ENCODE measurements around the gene NR2F1-AS1.
"Not testable (repeated sequence)": the region's sequence is repeated elsewhere in the genome, so short reads cannot be mapped to it uniquely, and the experiment has no call there.

The NR2F1-AS1 gene

DNA sequence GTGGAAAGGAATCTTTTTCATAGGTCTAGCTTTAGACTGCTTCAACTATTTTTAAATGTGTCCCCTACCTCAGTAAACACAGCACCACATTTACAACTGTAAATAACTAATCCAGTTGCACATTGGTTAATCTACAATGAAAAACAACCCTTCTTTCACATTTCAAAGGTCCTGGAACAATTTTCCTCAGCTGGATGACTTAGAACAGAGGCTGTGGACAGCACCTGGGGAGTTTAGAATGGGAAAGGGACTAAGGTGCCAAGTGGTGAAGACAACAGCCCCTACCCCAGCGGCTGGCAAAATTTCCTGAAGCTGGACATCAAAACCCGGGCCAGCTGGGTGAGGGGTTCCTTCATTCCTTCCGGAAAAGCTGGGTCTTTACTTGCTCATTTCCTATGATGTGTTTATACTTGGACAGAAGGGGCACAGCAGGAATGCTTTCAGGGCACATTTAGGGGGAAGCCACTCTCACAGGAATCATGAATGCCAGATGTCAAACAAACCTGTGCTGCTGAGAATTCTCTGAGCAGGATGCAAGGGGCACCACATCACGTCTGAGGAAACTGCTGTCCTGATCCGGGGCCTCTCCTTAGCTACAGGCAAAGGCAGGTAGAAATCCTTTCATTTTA, 158.3 kb downstream of the NR2F1-AS1 start:
- no peak for DNase-seq

DNA sequence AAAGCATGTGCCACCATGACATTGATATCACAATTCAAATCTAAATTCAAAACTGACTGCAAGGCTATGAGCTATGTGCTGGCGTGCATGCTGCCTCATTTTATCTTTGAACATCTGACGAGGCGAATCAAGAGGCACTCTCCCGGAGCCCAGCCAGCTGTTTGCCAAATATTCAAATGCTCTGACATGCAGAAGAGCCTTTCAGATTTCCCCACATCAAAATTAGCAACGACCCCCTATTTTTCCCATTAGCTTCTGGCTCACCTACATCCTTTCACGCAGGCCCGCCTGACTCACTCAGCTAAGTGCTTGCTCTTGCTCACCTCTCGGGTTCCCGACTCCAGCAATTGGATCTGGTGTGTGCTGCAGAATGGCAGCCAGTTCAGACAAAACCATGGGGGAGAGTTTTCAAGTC, 159.0 kb downstream of the NR2F1-AS1 start:
- DNase-seq = no peak

DNA sequence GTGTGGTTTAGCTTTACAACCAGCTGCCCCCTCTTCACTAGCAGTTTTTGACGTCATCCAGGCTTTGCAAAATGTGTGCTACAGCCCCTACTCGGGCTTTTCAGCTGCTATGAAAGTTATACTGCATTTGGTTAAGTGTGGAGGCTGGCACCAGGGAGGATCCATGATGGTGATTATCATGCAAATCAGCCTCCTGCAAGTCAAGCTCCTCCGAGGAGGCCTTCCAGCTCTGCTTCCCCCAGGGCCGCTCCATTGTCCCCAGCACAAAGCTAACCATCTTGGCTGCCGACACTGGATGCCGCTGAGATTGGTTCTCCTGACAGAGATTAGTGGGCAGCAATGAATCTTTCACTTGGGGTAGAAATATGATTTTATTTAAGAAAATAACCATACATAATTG, 159.6 kb downstream of the NR2F1-AS1 start:
- no peak for DNase-seq

DNA sequence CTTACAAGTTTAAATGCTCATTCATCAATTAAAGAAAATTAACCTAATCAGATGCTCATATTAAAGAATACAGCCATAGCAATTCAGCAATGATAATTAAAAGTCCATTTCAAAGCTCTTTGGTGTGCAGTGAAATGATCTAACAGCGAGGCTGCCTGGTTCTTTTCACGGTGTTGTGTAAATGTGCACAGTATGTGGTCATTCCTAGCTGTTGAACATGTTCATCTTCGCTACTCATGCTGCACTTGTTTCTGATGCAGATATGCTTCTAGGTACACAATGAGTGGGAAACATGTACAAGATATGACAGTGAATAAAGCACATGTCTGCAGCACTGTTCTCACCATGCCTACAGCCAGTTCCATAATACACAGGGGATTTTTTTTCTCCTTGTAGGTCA, 163.5 kb downstream of the NR2F1-AS1 start:
- DNase-seq = no peak

DNA sequence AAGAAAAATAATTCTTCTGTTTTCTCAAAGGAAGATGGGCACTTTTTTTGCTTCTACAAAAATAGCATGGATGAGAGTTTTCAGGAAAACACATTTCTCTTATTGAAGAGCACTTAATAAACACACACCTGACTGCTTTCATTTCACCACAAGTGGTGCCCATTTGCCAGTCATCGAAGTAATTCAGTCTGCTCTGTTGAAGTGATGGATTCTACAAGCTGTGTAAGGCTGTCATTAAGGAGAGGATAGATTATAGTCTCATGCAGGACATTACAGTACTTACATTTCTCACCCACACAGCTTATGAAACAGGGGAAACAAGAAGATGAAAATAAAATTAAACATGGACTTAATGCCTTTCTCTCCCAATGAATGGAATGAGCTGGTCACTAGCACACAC, 165.2 kb downstream of the NR2F1-AS1 start:
- DNase-seq = no peak

DNA sequence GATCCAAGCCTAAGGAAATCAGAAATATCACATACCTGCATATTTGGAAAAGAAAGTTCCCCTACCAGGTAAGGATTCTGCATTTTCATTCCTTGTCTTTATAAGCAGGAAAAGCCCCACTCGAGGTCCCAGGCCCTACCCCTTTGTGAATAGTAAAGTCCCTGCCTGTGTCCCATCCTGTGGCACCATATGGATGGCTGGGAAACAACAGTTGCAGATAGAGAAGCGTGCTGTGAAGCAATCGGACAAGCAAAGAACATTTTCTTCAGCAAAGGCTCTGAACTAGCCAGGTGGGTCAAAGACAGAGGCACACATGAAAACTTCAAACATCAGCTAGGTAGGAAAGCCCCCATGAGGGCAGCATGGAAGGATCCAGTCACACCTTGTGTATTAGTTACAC, 169.3 kb downstream of the NR2F1-AS1 start:
- no peak for DNase-seq

DNA sequence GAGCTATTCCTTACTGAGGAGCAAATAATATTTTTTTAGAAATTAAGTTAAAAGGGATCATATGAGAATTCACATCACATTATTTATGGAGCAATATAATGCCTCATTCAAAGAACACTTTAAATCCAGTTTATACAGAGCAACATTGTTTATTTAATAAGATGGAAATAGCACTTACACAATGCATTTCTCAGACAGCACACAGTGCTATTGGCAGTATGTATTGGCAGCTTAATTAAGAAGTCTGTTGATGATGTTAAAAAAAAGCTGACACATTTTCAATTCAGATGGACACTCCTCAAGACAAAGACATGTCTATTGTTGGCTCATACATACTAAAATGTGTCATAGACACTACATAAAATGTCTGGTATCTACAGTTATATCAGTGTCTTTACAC, 171.3 kb downstream of the NR2F1-AS1 start:
- no peak for DNase-seq

DNA sequence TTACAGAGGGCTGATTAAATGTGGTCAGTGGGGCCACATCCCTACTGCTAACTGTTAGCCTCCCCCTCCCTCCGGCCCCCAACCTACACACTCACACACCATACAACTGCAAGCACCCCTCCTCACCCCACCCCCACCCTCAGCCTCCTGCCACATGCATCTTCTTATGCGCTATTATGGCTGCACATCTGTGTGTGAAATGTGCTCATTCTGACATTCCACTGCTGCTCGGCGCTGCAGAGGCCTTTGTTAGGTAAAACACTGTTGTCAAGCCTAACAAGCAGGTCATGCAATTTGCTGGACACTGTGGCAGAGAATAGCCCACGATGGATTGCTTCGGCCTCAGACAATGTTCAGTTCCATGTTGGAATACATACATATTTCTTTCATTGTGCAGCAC, 173.6 kb downstream of the NR2F1-AS1 start:
- DNase-seq = no peak

DNA sequence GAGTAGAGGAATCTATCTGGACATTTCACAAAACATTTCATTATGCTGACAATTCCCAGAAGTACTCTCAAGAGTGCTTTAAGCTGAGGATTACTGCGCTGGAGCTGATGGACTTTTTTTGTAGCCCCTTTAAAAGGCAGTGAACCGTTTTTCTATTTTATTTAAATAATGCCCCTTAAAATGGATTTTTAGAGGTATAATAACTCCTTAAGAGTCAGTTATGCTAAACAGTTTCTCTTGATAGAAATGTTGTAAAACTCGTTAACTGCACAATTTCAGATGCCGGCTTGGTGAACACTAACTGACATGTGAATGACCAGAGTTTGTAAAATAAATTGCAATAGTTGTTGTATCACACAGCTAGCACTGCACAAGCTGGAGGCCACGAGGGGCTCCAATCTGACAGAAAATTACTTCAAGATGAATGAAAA, 174.0 kb downstream of the NR2F1-AS1 start:
- no peak for DNase-seq

DNA sequence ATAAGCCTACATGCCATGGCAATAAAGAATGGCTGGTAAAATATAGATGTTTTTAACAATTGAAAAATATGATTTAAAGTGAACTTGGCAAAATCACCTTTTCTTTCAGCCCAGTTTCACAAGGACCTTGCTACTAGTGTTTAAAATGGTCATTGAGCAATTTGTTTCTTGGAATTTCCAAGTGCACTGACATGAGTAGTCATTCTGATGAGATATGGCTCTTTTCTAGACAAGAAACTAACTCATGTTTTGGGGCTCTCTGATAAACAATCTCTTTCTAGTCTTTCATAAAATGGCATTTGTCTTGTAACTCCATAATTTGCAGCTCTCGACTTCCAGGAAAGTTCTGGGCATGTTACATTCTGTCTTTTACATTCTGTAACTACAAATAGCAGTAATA, 176.8 kb downstream of the NR2F1-AS1 start:
- DNase-seq = no peak

DNA sequence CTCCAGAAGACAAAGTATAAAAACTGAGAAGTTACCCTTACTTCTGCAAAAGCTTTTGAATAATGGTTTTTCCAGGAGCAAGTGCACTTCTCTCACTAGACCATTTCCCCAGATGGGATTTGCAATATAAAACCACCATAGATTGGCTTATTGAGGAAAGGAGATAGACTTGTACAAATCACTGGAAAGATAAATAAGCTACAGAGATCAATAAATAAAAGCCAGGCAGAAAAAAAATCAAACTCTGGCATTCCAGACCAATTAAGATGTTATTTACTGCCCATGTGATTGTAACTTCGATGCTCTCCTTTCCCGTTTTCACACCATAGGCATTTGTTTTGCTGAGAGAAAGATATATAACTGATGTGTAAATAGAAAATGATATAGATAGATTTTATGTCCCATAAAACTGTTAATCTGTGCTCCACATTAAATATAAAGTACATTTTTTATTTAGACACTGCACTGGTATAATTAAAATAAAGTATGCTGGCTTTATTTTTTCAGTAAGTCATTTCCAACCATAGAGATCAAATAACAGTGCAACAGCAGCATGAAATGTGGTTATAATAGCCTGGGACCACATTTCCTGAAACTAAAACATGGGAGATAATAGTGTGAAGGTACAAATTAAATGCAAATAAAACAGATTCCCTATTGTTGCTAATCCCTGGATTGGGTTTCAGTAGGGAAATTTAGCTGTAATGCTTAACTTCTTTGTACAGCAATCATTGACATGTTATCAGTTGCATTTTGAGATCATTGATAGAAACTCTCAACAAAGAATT, 177.7 kb downstream of the NR2F1-AS1 start:
- no peak for DNase-seq

DNA sequence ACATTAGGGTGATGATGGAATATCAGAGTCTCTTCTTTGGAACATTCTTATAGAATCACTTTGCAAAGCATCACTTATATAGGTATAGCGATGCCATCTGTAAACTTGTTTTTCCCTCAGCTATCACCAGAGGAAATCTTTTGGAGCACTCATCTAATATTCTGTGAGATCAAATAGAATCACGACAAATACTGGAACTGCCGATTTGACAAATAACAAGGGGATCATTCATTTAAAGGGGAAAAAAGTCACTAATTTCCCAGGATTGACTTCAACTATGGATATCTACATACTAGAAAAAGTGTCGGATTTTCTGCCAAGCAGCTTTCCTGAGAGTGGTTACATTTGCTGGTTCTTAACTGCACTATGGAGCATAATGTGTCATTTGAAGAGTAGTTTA, 178.6 kb downstream of the NR2F1-AS1 start:
- no peak for DNase-seq

DNA sequence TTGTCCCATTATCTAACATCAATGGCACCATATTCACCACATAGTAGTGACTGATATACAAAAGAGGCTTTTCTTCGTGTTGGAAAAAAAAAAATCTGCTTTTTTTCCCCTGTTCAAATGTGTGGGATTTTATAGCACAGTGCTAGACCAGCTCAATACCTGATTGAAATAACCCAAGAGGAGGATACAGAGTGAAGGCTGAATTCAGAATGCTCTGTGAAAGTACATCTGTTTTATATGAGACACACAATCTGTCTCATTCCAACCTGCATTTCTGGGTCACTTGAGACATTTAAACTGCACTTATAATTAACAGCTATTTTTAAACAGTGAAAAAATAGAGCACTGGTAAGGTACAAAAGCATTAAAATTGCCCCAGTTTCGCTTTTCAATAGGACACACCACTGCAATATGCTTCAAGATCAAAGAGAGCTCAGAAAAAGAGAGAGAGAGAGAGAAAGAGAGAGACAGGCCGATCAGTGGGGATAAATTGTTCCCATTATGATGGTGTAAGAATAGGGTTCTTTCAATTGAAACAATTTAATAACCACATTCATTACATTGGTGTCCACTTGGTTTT, 179.3 kb downstream of the NR2F1-AS1 start:
- no peak for DNase-seq

DNA sequence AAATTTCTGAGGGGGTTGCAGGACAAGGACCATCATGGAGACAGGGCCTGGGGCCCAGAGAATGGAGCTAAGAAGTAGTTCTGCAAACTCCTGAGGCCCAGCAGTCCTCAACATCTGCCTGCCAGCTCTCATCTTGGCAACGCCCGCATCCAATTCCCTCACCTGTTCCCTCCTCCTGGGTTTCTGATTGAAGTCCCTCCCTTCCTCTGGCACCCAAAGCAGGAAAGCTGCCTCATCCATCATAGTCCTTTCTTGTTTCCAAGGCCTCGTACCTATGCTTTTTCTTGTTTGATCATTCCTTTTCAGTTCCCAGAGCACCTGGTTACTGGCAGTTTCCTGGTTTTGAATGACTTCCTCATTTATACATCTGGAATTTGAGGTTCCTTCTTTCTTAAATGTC, 181.3 kb downstream of the NR2F1-AS1 start:
- DNase-seq = no peak

DNA sequence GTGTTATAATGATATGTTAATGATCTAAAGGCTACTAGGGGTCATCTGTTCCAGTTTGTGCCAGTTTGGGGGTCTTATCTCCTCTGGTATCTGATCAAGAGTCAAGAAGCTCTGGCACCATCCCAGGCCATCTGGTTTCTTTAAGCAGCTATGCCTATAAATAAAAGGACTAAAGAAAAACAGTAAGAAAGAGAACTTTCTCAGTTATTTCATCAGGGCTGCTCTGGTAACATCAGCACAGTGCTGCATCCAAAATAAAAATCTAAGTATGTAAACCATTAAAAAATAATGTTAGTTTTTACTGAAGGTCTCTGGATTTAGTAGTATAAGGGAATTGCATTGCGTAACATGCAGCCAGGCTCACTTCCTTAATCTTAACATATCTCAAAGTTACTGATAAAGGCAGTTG, 185.0 kb downstream of the NR2F1-AS1 start:
- no peak for DNase-seq

DNA sequence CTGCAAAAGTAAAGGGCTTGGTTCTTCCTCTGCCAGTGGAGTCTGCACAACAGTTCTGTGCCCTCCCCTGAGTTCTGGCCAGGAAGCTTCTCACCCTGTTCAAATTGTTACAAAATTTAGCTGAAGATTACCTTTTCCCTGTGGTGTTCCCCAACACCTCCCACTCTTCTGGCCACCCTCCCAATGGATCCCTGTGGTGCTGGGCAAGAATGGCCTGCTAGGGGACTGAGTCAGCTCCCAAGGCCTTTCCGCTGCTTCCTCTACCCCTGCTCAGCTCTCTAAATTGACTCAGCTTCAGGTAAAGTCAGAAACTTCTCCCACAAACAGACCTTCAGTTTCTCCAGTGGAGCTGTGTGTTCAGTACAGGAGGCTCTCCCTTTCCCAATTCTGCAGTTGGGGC, 186.0 kb downstream of the NR2F1-AS1 start:
- DNase-seq = no peak

DNA sequence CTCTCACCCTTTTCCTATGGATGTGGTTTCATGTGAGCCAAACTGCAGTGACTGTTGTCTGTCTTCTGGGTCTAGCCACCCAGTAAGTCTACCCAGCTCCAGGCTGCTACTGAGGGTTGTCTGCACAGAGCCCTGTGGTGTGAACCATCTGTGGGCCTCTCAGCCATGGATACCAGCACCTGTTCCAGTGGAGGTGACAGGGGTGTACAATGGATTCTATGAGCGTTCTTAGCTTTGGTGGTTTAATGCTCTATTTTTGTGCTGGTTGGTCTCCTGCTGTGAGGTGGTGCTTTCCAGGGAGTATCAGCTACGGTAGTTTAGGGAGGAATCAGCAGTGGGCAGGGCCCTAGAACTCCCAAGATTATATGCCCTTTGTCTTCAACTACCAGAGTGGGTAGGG, 186.7 kb downstream of the NR2F1-AS1 start:
- no peak for DNase-seq

DNA sequence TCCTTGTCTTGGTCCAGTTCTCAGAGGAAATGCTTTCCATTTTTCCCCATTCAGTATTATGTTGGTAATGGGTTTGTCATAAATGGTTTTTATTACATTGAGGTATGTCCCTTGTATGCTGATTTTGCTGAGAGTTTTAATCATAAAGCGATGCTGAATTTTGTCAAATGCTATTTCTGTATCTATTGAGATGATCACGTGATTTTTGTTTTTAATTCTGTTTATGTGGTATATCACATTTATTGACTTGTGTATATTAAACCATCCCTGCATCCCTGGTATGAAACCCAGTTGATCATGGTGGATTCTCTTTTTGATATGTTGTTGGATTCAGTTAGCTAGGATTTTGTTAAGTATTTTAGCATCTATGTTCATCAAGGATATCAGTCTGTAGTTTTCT, 189.8 kb downstream of the NR2F1-AS1 start:
- DNase-seq = not testable (repeated sequence)

DNA sequence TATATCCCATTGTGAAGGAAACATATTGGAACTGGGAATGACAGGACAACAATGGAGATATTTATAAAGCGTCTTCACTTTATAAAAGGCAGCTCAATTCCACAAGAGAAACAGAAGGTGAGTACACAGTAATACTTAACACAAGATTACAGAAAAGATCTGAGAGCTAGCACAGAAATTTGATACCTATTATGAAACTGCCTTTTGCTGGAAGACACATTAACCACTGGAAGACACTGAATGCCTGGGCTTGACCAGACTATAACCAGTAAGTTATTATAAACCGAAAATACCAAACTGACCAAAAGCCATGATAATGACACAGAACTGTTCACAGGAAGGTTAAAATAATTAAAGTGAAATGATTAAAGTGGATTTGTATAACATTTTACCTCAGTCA, 195.4 kb downstream of the NR2F1-AS1 start:
- no peak for DNase-seq

DNA sequence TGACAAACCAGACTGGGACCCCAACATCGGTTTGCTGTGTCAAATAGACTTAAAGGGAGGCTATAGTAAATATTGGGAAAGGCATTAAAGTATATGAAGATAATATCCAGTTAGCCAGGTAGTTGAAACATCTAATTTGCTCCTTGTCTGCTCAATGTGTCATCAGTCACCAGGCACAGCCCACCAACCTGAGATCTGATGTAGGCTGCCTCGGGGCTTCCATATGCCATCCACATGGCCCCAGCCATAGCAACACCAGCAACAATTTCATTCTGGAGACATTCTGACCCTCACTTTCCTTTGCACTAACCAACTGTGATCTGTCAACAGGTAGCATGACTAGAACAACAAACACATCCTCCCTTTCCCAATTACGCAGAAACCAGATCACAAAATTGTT, 196.0 kb downstream of the NR2F1-AS1 start:
- DNase-seq = no peak

DNA sequence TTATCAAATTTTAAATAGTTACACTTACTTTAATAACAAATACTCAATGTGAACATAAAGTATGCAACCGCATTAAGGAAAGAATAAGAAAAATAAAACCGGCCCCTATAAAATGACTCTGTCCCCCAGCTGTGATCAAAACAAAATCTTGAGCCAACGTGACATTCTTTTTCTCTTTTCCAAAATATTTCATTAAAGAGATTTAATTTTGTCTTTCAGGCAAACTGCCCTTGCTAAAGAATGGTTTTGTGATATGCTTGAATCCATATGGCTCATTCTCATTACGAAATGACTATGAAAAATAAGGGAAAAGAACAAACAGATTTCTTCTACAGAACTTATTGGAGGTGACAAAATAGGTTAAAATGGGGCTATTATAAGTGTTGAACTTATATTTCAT, 197.0 kb downstream of the NR2F1-AS1 start:
- no peak for DNase-seq

DNA sequence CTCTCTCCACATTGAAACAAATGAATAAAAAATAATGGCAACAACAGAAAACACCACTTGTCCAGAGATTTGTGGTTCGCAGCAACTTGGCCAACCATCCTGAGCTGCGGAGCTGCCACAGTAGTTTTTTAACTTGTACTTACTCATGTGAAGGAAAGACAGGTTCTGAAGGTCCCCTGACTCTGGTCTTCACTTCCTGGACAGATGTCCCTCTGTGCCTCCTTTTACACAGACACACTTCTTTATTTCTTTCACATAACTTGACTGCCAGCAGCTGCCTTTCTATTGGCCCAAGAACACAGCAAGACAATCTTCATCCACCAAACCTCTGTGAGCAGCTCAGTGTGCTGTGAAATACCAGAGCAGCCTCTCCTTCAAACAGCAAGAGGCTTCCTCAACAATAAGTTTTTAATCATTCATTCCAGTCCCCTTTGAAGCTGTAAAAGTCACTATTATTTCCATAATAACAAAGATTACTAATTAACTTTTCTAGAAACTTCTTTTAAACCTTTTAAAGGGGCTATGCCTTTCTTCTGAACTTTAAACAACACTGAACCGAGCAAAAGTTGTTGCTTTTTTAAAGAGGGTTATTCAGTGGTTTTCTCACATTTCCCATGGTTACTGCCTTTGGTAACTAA, 198.7 kb downstream of the NR2F1-AS1 start:
- DNase-seq = no peak

DNA sequence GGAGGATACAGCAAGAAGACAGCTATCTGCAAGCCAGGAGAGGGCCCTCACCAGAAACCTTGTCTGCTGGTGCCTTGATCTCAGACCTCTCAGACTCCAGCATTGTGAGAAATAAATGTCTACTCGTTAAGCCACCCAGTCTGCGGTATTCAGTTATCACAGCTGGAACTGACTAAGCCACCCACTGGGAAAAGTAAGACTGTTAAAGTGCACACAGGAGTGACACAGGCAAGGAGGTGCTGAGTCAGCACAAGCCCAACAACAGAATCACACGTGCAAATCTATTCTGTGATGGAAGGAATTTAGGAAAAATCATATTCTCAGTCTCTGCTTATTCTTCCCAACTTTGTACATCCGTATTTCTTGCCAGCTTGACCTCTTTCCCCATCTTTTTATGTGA, 200.0 kb downstream of the NR2F1-AS1 start:
- DNase-seq = no peak

DNA sequence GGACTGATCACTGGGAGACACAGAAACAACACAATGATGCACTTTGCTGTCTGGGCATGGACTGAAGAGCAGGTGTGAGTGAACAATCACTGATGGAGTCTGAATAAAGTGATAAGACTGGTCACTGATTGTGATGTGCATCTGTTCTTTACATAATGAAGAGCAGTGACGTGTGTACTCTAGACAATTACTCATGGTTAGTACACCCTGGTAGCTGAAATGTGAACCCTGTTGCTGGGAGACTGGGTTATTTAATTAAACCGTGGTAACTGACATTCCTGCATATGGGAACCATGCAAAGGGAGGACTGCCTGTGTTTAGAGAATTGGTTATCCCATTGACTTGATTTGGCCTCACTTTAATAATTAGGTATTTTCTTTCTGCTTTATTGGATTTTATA, 202.9 kb downstream of the NR2F1-AS1 start:
- DNase-seq = no peak

All from NCI-H1105 (cell line).